Subcutaneous abdominal adipose tissue (tissue), 5 donors: ENCODE results near the gene PSD4.

Experiments used
- H3K27ac ChIP-seq: one replicate; pipeline ENCODE4 v1.7.0; 2013; ENCODE audit warnings: low read depth, mild to moderate bottlenecking, inconsistent platforms, low read length, moderate library complexity
- H3K27me3 ChIP-seq, 5 donors: one replicate each; pipeline ENCODE4 v1.7.0; 2013; ENCODE audit warnings: low read length in 5 of 5, inconsistent platforms in 1 of 5; ENCODE audit not compliant: control insufficient read depth in 5 of 5, insufficient read depth in 4 of 5
- H3K36me3 ChIP-seq, 5 donors: one replicate each; pipeline ENCODE4 v1.7.0; 2013; ENCODE audit warnings: low read length in 5 of 5; ENCODE audit not compliant: control insufficient read depth in 5 of 5, insufficient read depth in 5 of 5
- H3K4me1 ChIP-seq, 5 donors: one replicate each; pipeline ENCODE4 v1.7.0; 2013; ENCODE audit warnings: low read length in 5 of 5, mild to moderate bottlenecking in 3 of 5, moderate library complexity in 1 of 5; ENCODE audit not compliant: control insufficient read depth in 5 of 5, insufficient read depth in 5 of 5
- H3K4me3 ChIP-seq, 5 donors: one replicate each; pipeline ENCODE4 v1.7.0; 2013; ENCODE audit warnings: low read length in 5 of 5, low read depth in 1 of 5
- H3K9ac ChIP-seq, 5 donors: one replicate each; pipeline ENCODE4 v1.7.0; 2013; ENCODE audit warnings: low read length in 5 of 5, mild to moderate bottlenecking in 4 of 5, moderate library complexity in 3 of 5
- H3K9me3 ChIP-seq, 5 donors: one replicate each; pipeline ENCODE4 v1.7.0; 2013; ENCODE audit warnings: low read length in 5 of 5; ENCODE audit not compliant: control insufficient read depth in 5 of 5
- donor health status: healthy.
- donor health status: healthy.
- donor health status: healthy.
- donor health status: healthy.
- donor health status: healthy.

Gene PSD4

GRCh38 chr2:113224647-113225236, 51.0 kb downstream of the PSD4 start:
- Histone ChIP-seq H3K36me3 (no peaks in the 10 kb centered on the region), H3K9me3 (no peaks in the 10 kb centered on the region), H3K4me3 (no peak overlapping the region), H3K27ac (no peak overlapping the region), H3K27me3 (no peaks in the 10 kb centered on the region), H3K4me1 (peaks cover 0 to 12% (median 8%) of the 10 kb centered on the region in 5 donors), H3K9ac (no peak overlapping the region)

GRCh38 chr2:113225263-113226259, 51.8 kb downstream of the PSD4 start:
- Histone ChIP-seq H3K9ac (no peak overlapping the region), H3K27me3 (no peaks in the 10 kb centered on the region), H3K9me3 (no peaks in the 10 kb centered on the region), H3K36me3 (no peaks in the 10 kb centered on the region), H3K27ac (no peak overlapping the region), H3K4me1 (peaks cover 0 to 12% (median 7%) of the 10 kb centered on the region in 5 donors), H3K4me3 (no peak overlapping the region)

DNA sequence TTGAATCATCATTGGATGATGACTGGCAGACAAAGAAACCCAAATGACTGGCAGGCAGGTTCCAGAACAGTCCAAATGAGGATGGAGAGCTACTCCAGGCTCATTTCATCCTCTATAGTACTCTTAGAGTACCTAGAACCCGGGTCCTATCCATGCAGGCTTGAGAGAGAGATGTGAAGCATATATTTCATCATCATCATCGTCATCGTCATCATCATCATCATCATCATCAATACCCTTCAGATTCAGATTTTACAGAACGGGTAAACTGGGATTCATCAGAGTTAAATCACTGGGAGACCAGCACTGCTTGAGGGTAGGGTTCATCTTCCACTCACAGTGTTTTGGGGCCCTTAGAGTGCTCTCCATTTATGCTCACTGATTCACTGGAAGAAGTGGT, 52.7 kb downstream of the PSD4 start:
- Histone ChIP-seq H3K4me1 (peaks cover 0 to 20% (median 14%) of the 10 kb centered on the region in 5 donors), H3K27ac (no peak overlapping the region), H3K4me3 (no peak overlapping the region), H3K27me3 (no peaks in the 10 kb centered on the region), H3K9me3 (no peaks in the 10 kb centered on the region), H3K36me3 (no peaks in the 10 kb centered on the region), H3K9ac (no peak overlapping the region)

- Histone ChIP-seq H3K36me3 (no peaks in the 10 kb centered on the region), H3K4me3 (no peak overlapping the region), H3K27ac (no peak overlapping the region), H3K4me1 (peaks cover 0 to 26% (median 14%) of the 10 kb centered on the region in 5 donors), H3K27me3 (no peaks in the 10 kb centered on the region), H3K9ac (no peak overlapping the region), H3K9me3 (no peaks in the 10 kb centered on the region)
Measured at GRCh38 chr2:113227290-113227689, 53.5 kb downstream of the PSD4 start.

DNA sequence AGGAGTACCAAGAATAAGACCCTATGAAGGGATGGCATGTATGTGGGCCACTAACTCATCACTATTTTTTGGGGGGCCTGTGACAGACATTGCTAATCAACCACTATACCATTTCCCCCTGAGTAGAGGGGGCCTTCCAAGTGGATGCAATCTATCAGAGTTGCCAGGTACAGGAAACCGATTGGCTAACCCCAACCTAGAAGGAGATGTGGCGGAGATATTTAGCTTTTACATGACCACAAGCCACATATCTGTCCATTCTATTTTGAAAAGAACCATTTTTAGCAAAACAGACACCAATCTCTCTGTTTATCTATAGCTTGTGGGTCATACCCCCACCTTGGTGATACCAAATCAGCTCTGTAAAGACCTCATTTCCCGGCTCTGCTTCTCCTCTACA, 53.9 kb downstream of the PSD4 start:
- no peak overlapping the region for H3K27ac ChIP-seq
- H3K36me3 ChIP-seq, result no peaks in the 10 kb centered on the region
- H3K9ac ChIP-seq, result no peak overlapping the region
- H3K9me3 ChIP-seq, result no peaks in the 10 kb centered on the region
- H3K4me1 ChIP-seq, result peaks cover 0 to 30% (median 18%) of the 10 kb centered on the region in 5 donors
- H3K27me3 ChIP-seq, result no peaks in the 10 kb centered on the region
- H3K4me3 ChIP-seq, result no peak overlapping the region

DNA sequence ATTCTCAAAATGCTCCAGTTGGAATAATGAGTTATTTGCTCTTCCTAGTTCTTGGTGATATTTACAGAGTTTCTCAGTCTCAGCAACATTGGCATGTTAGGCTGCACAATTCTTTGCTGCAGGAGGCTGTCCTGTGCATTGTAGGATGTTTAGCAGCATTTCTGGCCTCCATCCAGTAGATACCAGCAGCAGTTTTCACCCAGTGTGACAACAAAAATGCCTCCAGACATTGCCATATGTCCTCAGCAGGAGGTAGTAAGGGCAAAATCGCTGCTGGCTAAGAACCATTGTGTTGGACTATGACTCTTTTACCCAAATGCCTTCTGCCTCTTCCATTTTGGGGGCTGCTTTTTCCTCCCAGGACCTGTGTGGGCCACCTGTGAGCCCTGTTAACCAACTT, 54.6 kb downstream of the PSD4 start:
- H3K9ac ChIP-seq, result no peak overlapping the region
- no peak overlapping the region for H3K27ac ChIP-seq
- no peaks in the 10 kb centered on the region for H3K27me3 ChIP-seq
- H3K4me1 ChIP-seq, result peaks cover 0 to 30% (median 18%) of the 10 kb centered on the region in 5 donors
- no peak overlapping the region for H3K4me3 ChIP-seq
- no peaks in the 10 kb centered on the region for H3K9me3 ChIP-seq
- no peaks in the 10 kb centered on the region for H3K36me3 ChIP-seq

DNA sequence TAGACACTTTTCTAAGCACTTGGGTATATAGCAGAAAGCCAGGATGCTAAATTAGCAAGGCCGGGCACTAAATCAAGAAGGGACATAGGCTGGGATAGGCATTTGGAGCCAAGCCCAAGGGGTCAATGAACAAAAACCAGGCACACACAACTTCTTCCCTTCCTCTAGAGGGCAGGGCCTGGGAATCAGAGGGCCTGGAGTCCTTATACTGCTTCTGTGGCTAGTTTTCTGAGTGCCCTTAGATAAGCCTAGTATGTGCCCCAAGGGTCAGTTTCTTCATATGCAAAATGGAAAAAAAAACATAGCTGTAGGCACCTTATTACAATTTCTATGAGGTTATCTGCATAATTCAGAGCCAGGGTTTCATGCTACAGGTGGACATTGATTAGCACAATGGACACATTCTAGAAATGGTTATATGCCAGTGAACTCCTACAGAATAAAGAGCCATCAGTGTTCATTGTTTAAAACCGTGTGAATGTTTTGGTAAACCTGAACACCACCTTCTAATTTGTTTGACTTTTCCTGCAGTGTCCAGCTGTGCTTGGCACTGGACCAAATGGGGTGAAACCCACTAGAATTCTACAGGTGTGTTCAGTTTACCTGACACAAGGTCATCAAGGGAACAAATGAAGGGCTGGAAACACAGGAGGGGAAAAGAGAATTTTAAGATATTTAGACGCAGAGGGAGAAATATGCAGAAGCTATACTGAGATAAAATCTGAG, 55.4 kb downstream of the PSD4 start:
- no peaks in the 10 kb centered on the region for H3K27me3 ChIP-seq
- H3K27ac ChIP-seq, result no peak overlapping the region
- H3K9ac ChIP-seq, result no peak overlapping the region
- no peak overlapping the region for H3K4me3 ChIP-seq
- no peaks in the 10 kb centered on the region for H3K9me3 ChIP-seq
- no peaks in the 10 kb centered on the region for H3K36me3 ChIP-seq
- H3K4me1 ChIP-seq, result peaks cover 0 to 30% (median 18%) of the 10 kb centered on the region in 5 donors

DNA sequence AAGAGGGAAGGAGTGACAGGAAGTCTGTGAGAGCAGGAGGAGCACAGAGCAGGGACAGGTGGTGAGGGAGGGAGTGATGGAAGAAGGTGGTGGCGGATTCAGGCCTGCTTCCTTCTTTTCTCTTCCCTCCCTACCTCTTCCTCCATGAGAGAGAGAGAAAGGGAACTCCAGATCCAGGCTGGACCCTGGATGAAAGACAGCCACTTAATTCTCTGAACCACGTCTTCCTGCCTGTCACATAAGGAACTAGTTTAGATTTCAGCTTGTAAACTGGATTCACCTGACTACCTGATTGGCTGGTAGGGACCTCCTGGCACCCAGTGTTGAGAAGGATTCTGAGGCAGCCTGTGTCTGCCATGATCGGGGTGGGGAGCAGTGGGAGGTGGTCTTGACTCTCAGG, 56.0 kb downstream of the PSD4 start:
- no peaks in the 10 kb centered on the region for H3K27me3 ChIP-seq
- H3K27ac ChIP-seq, result peak overlapping the region; percentile 76
- no peaks in the 10 kb centered on the region for H3K9me3 ChIP-seq
- H3K4me1 ChIP-seq, result peaks cover 0 to 34% (median 18%) of the 10 kb centered on the region in 5 donors
- no peak overlapping the region for H3K4me3 ChIP-seq
- peak overlapping the region in 1 of 5 donors; percentile 70 for H3K9ac ChIP-seq
- no peaks in the 10 kb centered on the region for H3K36me3 ChIP-seq

DNA sequence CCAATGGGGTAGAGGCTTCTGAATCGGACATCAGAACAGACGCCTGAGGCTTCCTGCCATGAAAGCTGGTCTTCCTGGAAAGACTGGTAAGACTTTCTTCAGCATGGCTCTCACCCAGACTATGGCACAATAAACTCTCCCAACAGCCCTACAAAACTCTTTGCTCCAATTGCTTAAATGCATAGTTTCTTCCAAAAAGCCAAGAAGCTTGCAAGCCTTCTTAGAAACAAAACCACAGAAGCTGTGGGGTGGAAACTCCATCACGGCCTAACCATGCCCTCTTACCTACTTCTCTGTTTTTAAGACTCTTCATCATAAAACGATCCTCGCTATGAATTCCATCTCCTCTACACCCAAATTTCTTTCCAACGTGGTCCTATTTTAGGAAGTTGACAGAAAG, 56.8 kb downstream of the PSD4 start:
- H3K27ac ChIP-seq, result peak overlapping the region; percentile 76
- no peaks in the 10 kb centered on the region for H3K36me3 ChIP-seq
- H3K9ac ChIP-seq, result peak overlapping the region in 2 of 5 donors; percentile 63 to 70
- H3K9me3 ChIP-seq, result no peaks in the 10 kb centered on the region
- H3K4me3 ChIP-seq, result no peak overlapping the region
- peaks cover 0 to 39% (median 18%) of the 10 kb centered on the region in 5 donors for H3K4me1 ChIP-seq
- H3K27me3 ChIP-seq, result no peaks in the 10 kb centered on the region
